Measurements from ENCODE around the gene DPH1.

The DPH1 gene

DNA sequence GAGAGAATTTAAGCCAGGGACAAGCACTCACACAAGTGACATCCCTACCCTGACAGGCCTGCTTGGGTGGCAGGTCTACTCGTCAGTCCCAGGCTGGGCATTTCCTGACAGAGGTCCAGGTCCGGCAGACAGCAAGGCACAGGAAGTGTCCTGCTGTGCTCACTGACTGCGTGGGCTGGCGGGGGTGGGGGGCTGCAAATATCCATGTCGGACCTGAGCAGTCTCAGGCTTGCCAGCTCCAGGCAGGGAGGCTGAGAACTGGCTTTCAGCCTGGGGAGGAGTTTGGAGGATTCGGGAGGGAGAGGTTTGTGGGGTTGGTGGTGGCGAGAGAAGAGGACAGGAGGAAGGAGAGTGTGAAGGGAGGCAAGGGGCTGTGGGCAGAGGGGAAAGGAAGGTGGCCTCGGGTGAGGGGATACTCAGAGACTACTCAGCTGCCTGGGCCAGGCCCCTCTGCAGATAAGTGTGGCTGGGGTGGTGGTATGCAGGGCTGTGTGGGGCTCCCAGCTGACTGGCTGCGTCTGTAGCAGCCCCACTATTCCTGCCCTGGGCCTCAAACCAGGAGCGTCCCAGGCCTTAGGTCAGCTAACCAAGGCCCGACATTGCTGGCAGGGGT, 32.7 kb downstream of the DPH1 start:
- DNase-seq (ENCODE audit: low spot score): no peak

DNA sequence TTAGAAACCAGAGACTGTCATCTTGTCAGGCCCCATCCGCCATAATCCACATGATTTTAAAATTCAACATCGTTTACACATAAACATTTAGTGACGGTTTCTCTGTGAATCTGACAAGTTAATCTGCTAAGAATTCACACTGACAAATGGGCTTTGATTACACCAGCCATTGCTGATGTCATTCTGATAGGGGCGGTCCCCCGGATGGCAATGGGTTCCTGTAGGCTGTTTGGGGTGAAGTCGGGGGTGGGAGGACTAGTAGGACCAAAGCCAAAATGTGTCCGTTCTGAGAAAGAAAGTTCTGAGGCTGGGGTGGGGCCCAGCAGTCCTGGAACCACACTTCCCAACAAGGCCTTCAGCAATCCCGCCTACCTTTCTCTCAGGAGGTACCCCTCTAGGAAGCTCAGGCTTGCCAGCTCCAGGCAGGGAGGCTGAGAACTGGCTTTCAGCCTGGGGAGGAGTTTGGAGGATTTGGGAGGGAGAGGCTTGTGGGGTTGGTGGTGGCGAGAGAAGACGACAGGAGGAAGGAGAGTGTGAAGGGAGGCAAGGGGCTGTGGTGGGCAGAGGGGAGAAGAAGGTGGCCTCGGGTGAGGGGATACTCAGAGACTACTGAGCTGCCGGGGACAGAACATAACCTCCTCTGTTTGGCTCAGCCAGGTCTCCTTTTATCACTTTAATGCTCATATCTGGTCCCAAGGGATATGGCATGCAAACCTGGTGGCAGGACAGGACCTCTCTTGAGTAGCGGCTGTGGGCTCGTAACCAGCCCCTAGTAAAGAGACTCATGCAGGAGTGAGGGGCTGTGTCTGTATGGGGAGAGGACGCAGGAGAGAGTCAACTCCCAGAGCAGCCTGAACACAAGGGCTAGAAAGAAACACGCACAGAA, 33.6 kb downstream of the DPH1 start:
- DNase-seq (ENCODE audit: low spot score): no peak

DNA sequence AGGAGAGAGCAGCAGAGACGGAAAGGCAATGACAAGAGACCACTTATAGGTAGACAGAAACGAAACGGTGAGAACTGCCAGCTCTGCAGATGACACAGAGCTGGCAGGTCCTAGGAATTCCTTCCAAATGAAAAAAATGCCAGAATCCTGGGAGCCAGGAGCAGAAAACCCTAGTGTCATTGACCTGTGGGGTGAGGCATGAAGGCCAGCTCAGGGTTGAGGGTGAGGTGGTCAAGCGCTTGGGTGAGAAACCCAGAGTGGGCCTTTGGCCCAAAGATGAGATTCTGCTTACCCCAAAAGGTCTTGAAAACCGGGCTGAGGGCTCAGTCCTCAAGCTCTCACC, 34.2 kb downstream of the DPH1 start:
- DNase-seq (ENCODE audit: low spot score): no peak

DNA sequence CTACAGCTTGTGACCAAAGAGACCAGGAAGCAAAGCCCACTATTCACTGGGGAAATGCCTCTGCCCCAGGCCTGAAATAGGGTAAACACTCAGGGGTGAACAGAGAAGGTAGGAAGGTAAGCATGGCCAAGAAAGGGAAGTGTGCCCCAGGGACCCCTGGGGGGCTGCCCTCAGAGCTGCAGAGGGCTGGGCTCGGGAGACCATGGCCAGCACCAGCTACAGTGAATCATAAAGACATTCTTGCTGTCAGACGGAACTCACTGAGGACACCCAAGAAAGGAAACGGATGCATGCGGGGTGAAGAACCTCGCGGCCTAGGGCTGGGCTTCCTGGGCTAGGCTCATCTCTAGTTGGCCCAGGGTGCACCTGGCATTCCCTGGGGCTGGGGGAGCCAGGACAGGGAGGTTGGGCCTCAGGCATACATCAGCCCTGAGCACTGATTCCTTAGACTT, 34.6 kb downstream of the DPH1 start:
- DNase-seq (ENCODE audit: low spot score): no peak

DNA sequence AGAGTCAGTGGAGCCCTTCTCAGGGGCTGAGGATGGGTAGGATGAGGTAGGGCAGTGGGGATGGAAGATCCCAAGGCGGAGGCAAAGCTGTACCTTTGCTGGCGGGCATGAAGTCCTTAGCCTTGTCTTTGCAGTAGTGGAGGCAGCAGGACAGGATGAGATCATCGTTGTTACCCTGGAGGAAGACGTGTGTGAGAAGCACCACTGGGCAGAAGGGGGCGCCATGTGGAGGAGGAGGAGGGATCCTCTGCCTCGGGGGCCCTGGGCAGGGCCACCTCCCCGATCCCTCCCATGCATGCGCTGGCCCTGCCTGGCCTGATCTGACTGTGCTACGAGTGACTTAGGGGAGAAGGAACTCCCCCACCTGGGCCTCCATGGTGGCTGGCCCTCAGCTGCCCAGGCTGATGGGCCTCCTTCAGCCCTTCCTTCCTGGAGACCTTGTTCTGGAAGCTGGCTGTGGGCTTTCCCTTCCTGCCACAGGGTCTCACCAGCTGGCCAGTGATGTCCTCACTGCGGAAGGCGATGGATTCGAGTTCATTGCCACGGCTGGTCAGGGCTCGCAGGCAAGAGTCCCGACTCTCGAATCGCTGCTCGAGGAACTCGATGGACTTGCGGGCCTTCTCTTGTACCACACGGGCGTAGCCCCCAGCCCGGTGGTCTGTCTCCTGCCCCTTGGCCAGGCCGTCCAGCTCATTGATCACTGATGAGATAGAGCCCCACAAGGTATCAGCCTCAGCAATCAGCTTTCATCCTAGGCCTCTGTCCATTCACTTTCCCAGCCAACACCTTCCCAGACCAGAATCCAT, 35.2 kb downstream of the DPH1 start:
- no peak for DNase-seq (ENCODE audit: low spot score)

DNA sequence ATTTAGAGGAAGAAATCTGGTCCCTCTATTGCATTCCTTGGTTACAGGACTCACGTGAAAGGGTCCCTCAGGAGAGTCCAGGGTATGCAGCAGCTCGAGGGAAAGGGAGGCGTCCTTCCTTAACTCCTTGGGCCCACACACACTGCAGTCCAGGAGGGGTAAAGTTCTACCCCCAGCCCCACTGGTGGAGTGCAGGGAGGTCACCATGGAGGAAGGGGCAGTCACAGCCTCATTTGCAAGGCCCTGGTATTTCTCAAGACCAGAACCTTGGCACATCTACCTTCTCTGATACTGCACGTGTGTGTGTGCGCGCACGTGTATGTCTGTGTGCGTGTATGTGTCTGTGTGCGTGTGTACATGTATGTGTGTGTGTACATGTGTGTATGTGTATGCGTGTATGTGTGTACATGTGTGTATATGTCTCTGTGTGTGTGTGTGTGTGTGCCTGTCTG, 36.0 kb downstream of the DPH1 start:
- no peak for DNase-seq (ENCODE audit: low spot score)

DNA sequence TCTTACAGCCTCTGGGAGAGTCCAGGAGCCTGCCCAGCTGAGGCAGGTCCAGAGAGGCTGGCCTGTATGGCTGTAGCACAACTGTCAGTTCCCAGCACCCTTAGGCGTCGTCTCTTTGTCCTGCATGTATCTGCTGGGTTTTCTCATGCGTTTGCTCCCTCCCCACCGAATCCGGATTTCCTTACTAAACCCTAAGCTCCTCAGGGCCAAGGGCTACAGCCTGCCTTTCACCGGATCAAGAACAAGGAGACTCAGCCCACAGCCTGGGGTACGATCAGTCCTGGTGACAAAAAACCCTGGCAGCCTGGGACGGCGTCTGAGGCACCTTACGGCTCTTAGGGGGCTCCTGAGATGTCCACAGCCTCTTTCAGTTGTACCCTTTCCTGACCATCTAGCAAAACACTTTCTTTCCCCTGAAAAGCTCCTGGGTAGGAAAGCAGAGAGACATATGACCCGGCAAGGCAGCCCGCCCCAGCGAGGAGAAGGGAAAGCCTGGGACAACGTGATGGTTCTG, 37.2 kb downstream of the DPH1 start:
- DNase-seq (ENCODE audit: low spot score): no peak

DNA sequence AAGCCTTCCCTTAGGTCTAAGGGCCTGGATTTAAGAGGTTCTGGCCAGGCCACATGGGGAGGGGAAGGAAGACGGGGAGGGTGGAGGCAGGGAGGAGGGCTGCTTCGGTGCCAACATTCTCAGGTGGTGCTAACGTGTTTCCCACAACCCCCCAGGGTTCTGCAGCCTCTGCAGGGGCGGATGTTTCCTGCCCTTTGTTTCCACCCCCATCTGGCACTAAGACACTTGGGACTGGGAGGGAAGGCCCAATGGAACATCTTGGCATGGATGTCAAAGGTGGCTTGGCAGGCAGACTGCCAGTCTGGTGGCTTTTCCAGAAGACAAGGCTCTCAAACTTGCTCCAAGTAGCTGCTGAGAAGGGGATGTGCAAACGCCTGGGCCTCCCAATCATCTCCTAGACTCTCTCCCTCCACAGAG, 37.7 kb downstream of the DPH1 start:
- no peak for DNase-seq (ENCODE audit: low spot score)

DNA sequence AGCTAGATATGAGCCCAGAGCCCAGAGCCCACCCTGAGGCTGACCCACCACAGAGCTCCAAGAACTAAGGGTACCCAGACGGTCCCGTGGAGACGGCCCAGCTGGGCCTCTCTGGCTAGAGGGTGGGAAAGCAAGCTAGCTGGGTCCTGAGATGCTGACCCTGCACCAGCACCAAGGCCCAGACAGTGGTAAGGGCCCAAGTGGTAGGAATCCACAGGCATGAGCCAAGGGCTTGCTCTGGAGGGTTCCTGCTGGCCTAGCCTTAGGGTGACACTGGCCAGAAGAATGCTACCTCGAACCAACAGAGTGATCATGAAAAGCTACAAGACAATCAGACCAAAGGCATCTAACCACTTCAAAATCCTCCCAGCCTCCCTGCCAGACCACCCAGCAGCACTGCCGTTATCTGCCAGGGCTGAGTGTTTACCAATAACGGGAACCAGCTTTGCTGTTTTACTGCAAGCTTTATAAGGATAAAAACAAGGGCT, 38.1 kb downstream of the DPH1 start:
- DNase-seq (ENCODE audit: low spot score): no peak

DNA sequence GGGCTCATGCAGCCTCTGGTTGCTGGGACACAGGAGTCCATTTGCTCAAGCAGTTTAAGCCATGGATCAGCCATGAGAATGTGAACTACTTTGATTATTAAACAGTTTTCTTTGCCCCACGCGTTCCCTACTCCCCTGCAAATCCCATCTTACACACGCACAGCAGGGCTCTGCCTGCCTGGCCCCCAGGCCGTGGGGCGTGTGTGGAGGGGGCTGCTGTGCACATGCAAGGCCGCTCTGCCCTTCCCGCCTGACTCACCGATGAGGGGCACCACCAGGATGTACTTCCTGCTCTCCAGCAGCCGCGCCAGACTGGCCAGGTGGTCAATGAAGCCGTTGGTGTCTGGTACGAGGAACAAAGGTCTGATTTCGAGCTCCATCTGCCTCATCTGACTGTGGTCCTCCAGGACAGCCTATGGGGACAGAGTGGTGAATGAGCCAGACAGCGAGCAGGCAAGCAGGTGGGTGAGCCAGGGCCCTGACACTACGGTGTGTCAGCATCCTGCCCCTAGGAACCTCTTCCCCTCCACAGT, 38.6 kb downstream of the DPH1 start:
- no peak for DNase-seq (ENCODE audit: low spot score)

DNA sequence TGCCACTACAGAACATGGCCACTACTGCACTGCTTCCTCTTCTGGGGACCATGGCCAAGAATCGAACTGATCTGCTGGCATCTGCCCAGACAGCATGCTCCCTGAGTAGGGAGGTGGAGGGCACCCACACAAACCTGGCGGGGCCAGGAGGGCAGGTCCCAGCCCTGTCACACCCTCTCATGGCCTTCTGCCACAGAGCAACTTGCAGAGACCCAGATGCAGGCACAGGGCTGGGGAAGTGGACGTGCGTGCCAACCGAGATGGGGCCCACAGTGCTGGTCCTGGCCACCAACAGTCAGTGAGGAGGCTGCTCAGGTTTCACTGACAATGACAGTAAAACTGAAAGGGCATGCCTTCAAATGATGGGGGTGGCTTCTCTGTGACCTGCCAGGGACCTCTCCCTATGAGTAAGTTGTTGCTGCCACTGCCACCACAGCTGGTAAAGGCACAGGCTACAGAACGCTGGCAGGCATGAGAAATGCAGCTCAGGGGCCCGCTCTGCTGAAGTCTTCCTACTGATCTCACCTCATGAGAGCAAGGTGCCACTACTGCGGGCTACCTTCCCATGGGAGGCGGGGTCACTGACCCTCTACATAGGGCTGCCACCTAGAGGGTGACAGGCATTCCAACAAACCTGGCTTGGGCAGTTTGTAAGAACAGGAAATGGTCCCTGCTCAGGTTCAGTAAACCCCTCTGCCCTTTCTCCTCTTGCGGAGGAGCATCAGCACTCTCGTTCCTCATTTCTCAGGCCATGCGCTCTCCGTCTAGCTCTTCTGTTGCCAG, 40.5 kb downstream of the DPH1 start:
- no peak for DNase-seq (ENCODE audit: low spot score)

DNA sequence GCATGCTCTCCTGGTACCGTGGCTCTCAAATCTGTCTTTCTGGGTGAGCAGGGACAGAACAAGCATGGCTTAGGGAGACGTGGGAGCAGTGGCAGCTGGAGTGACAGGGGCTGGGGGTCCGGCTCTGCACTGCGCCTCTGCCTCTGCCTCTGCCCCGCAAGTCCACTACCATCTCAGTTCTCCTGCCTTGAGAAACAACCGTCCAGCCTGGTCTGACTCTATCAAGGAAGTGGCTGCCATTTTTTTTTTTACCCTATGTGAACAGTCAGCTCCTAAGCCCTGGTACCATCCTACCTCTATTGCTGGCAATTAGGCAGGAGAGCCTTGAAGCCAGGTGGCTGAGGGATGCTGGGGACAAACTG, 41.1 kb downstream of the DPH1 start:
- no peak for DNase-seq (ENCODE audit: low spot score)

DNA sequence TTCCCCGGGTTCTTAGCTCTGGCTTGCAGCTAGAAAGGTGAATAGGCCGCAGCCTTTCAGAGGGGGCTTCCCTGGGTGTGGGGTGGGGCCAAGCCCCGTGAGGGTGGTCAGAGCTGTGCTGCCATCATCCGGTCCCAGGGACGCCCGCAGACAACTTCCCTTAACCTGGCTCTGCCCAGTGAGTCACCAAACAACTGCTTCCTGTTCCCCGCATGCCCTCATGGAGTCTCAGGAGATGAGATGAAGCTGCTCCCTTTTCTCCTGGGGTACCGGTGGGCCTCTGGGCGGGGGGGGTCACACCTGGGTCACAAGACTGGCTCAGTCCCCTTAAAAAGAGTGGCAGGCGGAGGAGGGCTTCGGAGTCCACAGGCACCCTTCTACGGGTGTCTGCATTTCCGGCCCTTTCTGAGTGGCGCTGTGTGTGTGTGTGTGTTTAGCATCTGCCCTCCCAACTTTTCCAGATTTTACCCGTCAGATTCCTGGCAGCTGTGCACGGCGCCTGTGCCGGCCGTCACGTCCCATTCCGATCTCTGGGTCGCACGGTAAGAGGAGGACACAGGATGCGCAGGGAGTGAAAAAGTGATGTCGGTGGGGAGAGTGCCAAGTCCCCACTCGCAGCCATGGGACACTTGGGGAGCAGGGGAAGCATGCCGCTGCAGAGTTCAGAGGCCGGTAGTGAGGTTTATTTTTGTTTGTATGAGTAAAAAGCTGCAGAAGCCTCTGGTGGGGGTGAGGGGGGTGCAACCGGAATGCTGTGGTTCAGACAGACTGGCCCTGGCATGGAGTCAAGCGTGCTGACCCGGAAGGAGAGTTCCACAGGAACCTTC, 41.7 kb downstream of the DPH1 start:
- no peak for DNase-seq (ENCODE audit: low spot score)

DNA sequence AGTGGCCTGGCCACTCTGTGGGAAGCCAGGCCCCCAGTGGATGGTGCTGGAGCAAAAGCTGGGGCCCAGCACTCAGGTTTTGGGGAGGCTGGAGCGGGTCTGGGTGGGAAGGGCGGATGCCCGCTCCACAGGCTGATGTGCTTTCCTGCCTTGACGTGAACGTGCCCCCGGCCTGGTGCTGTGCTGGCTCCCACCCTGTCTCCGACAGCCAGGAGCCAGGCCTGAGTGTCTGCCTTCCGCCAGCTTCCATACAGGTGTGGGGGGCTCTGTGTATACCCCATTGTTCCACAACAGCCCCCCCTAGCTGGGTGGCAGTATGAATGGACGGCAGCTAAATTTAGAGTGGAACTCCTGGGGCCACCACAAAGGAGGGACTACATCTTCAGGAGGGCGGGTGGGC, 45.0 kb downstream of the DPH1 start:
- no peak for DNase-seq (ENCODE audit: low spot score)

DNA sequence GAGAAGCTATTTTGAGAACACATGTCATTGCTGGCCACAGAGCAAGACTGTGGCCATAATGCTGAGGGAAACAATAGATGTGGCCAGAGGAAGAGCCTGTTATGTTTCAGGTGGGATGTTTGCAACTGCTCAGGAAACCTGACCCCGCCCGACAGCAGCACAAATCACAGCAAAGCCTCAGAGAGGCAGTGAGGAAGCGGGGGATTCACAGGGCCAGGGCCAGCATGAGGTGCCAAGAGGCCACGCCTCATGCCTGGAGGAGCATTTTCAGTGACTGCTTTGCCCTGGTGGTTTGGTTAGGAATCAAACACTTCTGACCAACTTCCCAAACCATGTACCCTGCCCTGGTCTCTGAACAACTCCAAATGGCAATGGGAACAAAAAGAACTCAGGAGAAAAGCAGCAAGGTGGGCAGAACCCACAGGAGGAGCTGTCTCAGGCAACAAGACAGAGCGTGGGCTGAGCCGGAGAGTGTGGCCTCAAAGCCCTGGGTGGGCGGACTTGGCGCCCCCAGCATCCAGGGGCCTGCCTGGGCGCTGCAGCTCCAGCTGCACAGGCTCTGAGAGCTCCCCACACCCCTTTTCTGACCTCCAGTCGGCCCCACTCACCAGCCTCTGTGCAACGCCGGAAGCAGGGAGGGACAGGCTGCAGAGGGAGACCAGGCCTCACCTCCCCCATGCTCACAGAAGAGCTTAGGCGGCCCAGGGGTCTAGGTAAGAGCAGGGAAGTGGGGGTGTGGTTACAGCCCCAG, 45.6 kb downstream of the DPH1 start:
- no peak for DNase-seq (ENCODE audit: low spot score)

DNA sequence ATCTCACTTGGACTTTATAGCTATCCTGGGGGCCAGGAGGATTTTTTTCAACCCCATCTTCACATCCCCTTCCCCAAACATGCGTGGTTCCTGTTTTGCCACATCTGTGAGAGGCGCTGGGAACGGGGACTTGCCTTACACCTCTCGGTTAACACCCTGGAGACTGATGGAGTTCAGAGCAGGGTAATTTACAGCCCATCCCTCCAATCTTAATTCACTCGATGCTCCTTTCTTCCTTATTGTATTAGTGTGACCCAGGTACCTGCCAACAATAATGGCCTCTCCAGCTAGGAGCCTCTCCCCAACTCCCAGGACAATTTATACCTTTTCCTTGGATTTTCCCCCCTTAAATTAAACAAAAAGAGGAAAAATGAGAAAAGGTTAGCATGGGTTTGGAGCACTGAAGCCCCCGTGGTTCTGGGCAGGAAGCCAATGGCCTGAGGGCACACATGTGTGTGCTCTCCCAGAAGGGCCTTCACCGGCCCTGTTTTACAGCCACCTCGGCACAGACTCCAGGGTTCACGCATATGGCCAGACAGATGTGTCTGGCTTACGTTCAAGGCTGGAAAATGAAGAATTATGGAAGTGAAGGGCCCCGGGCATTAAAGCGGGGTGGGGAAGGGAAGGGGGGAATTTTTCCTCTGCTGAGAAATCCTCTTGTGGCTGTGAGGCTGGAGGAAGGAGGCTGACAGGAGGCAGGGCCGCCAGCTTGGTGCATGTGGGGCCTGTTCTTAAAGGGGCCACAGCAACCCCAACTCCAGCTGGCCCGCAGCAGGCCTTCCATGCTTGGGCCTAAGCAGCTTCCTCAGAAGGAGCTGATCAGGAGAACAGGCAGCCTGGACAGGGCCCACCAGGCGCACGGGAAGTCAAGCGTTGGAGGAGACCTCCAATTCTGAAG, 46.4 kb downstream of the DPH1 start:
- DNase-seq (ENCODE audit: low spot score): no peak

DNA sequence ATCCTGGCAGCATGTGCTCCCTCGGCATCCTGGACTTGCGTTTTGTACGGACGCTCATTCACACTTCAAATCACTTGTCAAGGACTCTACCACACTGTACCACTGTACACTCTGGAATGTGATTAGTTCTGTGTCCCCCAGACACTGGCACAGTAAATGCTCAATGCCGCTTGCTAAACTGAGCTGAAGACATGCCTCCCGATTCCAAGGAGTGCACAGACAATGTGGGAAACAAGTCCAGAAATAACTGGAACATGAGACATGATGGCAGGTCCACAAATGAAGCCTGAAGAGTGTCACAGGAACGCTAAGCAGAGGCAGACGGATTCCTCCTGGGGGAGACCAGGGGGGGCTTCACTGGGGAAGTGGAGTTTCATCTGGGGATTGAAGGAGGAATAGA, 47.1 kb downstream of the DPH1 start:
- no peak for DNase-seq (ENCODE audit: low spot score)

DNA sequence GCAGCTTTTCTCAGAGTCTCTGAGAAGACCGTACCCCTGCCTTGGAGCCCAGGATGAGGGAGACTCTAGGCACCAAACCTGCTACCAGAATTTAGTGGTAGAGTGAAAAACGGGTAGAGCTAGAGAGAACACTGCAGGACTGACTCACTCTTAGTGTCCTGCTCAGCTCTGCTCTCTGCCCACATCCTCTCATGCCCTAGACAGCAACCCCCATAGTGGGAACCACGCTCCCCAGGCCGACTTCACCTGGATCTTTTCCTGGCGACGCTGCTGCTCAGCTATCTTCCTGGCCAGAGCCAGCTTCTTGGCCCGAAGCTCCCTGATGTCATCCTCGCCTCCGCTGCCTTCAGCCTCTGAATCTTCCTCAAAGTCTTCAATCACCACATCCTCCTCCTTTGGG, 51.6 kb downstream of the DPH1 start:
- DNase-seq (ENCODE audit: low spot score): no peak

Measured in hematopoietic multipotent progenitor cell treated with erythropoietin and hydrocortisone succinate and interleukin-3 and kit ligand, for 15 days (in vitro differentiated cells).